ENCODE results near the gene TMCC2. TPM values are rescaled to one million over a fixed set of nuclear protein-coding genes. Genes with fewer than 3 reads are reported as not detected.

TMCC2 gene
- total and polyA plus RNA-seq, 2 experiments from 2014 or later: 2.6 to 9.9 TPM

DNA sequence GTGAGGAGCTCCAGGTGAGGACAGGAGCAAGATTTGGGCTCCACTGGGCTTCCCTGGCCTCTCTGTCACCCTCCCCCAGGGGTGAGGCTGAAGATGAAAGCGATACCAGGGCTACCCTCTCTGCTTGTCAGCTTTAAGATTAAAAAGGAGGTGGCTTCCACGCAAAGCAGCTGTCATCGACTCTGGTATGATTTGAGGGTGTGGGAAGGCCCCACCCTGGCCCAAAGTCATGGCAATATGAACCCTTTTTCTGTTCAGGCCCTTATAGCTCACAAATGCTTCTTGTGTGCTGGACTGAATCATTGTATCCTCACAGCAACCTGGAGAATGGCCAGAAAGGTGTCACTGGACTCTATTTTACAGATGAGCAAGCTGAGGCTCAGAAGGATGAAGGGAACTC is 52.2 kb downstream of the TMCC2 start:
- no peak overlapping the region for H3K4me3 Mint-ChIP-seq
- H3K79me2 ChIP-seq (replicated peaks; ENCODE audit: insufficient read depth): no peaks in the 10 kb centered on the region; the same call in 1 of the 2 replicates

More for the DNA sequence above, 52.2 kb downstream of the TMCC2 start:
- H3K27me3 Mint-ChIP-seq (ENCODE audit: insufficient read depth, low read depth, poor library complexity): peaks cover 13% of the 10 kb centered on the region
- Histone ChIP-seq H3K9me2 (ENCODE audit: insufficient read depth) (no peaks in the 10 kb centered on the region), H2AFZ (no peak overlapping the region), H3K4me2 (no peak overlapping the region), H3F3A (replicated peaks; ENCODE audit: low read depth) (no peaks in the 10 kb centered on the region), H3K27ac (ENCODE audit: low read depth) (no peak overlapping the region), H3K4me1 (ENCODE audit: insufficient read depth) (peaks cover 14% of the 10 kb centered on the region), H3K27me3 (ENCODE audit: insufficient read depth) (no peaks in the 10 kb centered on the region), H4K20me1 (replicated peaks; ENCODE audit: insufficient read depth) (no peaks in the 10 kb centered on the region), H3K36me3 (ENCODE audit: insufficient read depth) (no peaks in the 10 kb centered on the region), H3K4me3 (no peak overlapping the region)
- H3K9me3 Mint-ChIP-seq: no peaks in the 10 kb centered on the region
- no peak for DNase-seq (ENCODE audit: low spot score)
- H3K36me3 Mint-ChIP-seq (ENCODE audit: low read depth): no peaks in the 10 kb centered on the region
- no peak overlapping the region for H3K27ac Mint-ChIP-seq
- no peak for ATAC-seq
- TF ChIP-seq POLR2AphosphoS5 (IDR thresholded peaks at IDR 0.05; ENCODE audit: low read depth) (no peak), REST (IDR thresholded peaks at IDR 0.05; ENCODE audit: unreplicated experiment) (no peak), ETS1 (IDR thresholded peaks at IDR 0.05) (no peak)
- TF ChIP-seq, protein P1, sequence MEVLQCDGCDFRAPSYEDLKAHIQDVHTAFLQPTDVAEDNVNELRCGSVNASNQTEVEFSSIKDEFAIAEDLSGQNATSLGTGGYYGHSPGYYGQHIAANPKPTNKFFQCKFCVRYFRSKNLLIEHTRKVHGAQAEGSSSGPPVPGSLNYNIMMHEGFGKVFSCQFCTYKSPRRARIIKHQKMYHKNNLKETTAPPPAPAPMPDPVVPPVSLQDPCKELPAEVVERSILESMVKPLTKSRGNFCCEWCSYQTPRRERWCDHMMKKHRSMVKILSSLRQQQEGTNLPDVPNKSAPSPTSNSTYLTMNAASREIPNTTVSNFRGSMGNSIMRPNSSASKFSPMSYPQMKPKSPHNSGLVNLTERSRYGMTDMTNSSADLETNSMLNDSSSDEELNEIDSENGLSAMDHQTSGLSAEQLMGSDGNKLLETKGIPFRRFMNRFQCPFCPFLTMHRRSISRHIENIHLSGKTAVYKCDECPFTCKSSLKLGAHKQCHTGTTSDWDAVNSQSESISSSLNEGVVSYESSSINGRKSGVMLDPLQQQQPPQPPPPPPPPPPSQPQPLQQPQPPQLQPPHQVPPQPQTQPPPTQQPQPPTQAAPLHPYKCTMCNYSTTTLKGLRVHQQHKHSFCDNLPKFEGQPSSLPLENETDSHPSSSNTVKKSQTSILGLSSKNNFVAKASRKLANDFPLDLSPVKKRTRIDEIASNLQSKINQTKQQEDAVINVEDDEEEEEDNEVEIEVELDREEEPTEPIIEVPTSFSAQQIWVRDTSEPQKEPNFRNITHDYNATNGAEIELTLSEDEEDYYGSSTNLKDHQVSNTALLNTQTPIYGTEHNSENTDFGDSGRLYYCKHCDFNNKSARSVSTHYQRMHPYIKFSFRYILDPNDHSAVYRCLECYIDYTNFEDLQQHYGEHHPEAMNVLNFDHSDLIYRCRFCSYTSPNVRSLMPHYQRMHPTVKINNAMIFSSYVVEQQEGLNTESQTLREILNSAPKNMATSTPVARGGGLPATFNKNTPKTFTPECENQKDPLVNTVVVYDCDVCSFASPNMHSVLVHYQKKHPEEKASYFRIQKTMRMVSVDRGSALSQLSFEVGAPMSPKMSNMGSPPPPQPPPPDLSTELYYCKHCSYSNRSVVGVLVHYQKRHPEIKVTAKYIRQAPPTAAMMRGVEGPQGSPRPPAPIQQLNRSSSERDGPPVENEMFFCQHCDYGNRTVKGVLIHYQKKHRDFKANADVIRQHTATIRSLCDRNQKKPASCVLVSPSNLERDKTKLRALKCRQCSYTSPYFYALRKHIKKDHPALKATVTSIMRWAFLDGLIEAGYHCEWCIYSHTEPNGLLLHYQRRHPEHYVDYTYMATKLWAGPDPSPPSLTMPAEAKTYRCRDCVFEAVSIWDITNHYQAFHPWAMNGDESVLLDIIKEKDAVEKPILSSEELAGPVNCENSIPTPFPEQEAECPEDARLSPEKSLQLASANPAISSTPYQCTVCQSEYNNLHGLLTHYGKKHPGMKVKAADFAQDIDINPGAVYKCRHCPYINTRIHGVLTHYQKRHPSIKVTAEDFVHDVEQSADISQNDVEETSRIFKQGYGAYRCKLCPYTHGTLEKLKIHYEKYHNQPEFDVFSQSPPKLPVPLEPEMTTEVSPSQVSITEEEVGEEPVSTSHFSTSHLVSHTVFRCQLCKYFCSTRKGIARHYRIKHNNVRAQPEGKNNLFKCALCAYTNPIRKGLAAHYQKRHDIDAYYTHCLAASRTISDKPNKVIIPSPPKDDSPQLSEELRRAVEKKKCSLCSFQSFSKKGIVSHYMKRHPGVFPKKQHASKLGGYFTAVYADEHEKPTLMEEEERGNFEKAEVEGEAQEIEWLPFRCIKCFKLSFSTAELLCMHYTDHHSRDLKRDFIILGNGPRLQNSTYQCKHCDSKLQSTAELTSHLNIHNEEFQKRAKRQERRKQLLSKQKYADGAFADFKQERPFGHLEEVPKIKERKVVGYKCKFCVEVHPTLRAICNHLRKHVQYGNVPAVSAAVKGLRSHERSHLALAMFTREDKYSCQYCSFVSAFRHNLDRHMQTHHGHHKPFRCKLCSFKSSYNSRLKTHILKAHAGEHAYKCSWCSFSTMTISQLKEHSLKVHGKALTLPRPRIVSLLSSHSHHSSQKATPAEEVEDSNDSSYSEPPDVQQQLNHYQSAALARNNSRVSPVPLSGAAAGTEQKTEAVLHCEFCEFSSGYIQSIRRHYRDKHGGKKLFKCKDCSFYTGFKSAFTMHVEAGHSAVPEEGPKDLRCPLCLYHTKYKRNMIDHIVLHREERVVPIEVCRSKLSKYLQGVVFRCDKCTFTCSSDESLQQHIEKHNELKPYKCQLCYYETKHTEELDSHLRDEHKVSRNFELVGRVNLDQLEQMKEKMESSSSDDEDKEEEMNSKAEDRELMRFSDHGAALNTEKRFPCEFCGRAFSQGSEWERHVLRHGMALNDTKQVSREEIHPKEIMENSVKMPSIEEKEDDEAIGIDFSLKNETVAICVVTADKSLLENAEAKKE (CRISPR knock-in tag; IDR thresholded peaks at IDR 0.05): no peak
- peaks cover 20% of the 10 kb centered on the region for H3K4me1 Mint-ChIP-seq

Data from GM23338 (cell line).